B cell (primary cell): ENCODE measurements around the gene GRK3. TPM values are rescaled to one million over a fixed set of nuclear protein-coding genes. Genes with fewer than 3 reads are reported as not detected.

Source experiments
- ATAC-seq: fragments of 200-7000 bp; cut with Tn5 transposase; one replicate; pipeline ENCODE4 v1.10.0; 2021; ENCODE audit warnings: low read depth, mild to moderate bottlenecking, moderate number of reproducible peaks, moderate library complexity
- CTCF ChIA-PET: fragments of 350-600 bp; sonication (Branson Sonifier 250); formaldehyde crosslinking; loops from one replicate; lab custom pipeline; 2021; ENCODE audit warnings: antibody characterized with exemption, inconsistent platforms; lab: Charles Lee
- POLR2A ChIA-PET: fragments of 350-600 bp; sonication (Branson Sonifier 250); formaldehyde crosslinking; loops from one replicate; lab custom pipeline; 2021; ENCODE audit warnings: antibody characterized with exemption; lab: Charles Lee
- DNase-seq: peaks from one replicate; pipeline ENCODE4 v3.0.0; 2013
- H2AFZ ChIP-seq: 2 replicates; pipeline ENCODE4 v1.6.1; 2012; ENCODE audit warnings: mild to moderate bottlenecking, low read depth, low read length; ENCODE audit not compliant: insufficient read depth, poor library complexity, severe bottlenecking
- H3K27ac ChIP-seq, 2 donors: 1 replicate in 1 of 2; 2 replicates in 1 of 2; pipeline ENCODE4 v1.5.1; 2012 to 2013; ENCODE audit warnings: low read length in 2 of 2, mild to moderate bottlenecking in 2 of 2, moderate library complexity in 1 of 2
- H3K27me3 ChIP-seq, 4 experiments: fragments of 200-600 bp in 1 of 4; sonication (generic) in 1 of 4; replicated peaks in 1 of 4; 1 replicate in 2 of 4; 2 replicates in 2 of 4; pipeline versions ENCODE4 v1.6.1 to v1.7.0; 2013 to 2016; ENCODE audit warnings: low read length in 3 of 4, mild to moderate bottlenecking in 2 of 4, mixed read lengths in 1 of 4, moderate library complexity in 1 of 4; ENCODE audit not compliant: insufficient read depth in 4 of 4, control insufficient read depth in 3 of 4; ENCODE audit errors: control extremely low read depth in 1 of 4
- H3K36me3 ChIP-seq, 2 experiments: replicated peaks in 1 of 2; 1 replicate in 1 of 2; 2 replicates in 1 of 2; pipeline versions ENCODE4 v1.6.1 to v1.7.1; 2013; ENCODE audit warnings: low read length in 1 of 2; ENCODE audit not compliant: insufficient read depth in 2 of 2, control insufficient read depth in 1 of 2; ENCODE audit errors: control extremely low read depth in 1 of 2, extremely low read depth in 1 of 2
- H3K4me1 ChIP-seq, 2 donors: fragments of 200-600 bp in 1 of 2; sonication (generic) in 1 of 2; 1 replicate in 1 of 2; 2 replicates in 1 of 2; pipeline versions ENCODE4 v1.5.1 to v1.6.1; 2013 to 2017; ENCODE audit warnings: low read length in 2 of 2; ENCODE audit not compliant: control insufficient read depth in 2 of 2, insufficient read depth in 2 of 2
- H3K4me2 ChIP-seq: replicated peaks from 2 replicates; pipeline ENCODE3; 2012; ENCODE audit warnings: mild to moderate bottlenecking, low read depth, low read length; ENCODE audit not compliant: poor library complexity, severe bottlenecking
- H3K4me3 ChIP-seq, 5 experiments: fragments of 200-600 bp in 1 of 5; sonication (generic) in 1 of 5; 1 replicate in 3 of 5; 2 replicates in 2 of 5; pipeline versions ENCODE4 v1.5.1 to v1.7.0; 2011 to 2016; ENCODE audit warnings: low read length in 4 of 5, mild to moderate bottlenecking in 4 of 5, low read depth in 2 of 5, control low read depth in 1 of 5, moderate library complexity in 1 of 5; ENCODE audit not compliant: insufficient read depth in 1 of 5; ENCODE audit errors: control extremely low read depth in 1 of 5, extremely low read depth in 1 of 5
- H3K79me2 ChIP-seq: fragments of 200-600 bp; sonication (generic); one replicate; pipeline ENCODE4 v1.6.0; 2016; ENCODE audit warnings: low read length; ENCODE audit not compliant: control insufficient read depth, insufficient read depth
- H3K9ac ChIP-seq: fragments of 200-600 bp; sonication (generic); 2 replicates; pipeline ENCODE4 v1.6.1; 2017; ENCODE audit warnings: mild to moderate bottlenecking, low read length, moderate library complexity
- H3K9me3 ChIP-seq, 3 donors: one replicate each; pipeline versions ENCODE4 v1.6.1 to v1.7.1; 2013; ENCODE audit warnings: low read length in 2 of 3; ENCODE audit not compliant: control insufficient read depth in 2 of 3, insufficient read depth in 1 of 3; ENCODE audit errors: control extremely low read depth in 1 of 3
- H4K20me1 ChIP-seq: 2 replicates; pipeline ENCODE4 v1.6.0; 2012; ENCODE audit warnings: mild to moderate bottlenecking, low read length; ENCODE audit not compliant: insufficient read depth, control insufficient read depth, poor library complexity, severe bottlenecking
- H3K27ac Mint-ChIP-seq: one replicate; pipeline ENCODE4 v1.8.0; 2021; ENCODE audit warnings: mixed read lengths
- H3K27me3 Mint-ChIP-seq: one replicate; pipeline ENCODE4 v1.8.0; 2021; ENCODE audit warnings: mixed read lengths
- H3K4me1 Mint-ChIP-seq: one replicate; pipeline ENCODE4 v1.8.0; 2021; ENCODE audit warnings: mixed read lengths
- H3K4me3 Mint-ChIP-seq: one replicate; pipeline ENCODE4 v1.8.0; 2021; ENCODE audit warnings: mixed read lengths
- H3K9me3 Mint-ChIP-seq: one replicate; pipeline ENCODE4 v1.8.0; 2022; ENCODE audit warnings: mixed read lengths; ENCODE audit not compliant: insufficient read depth
- CTCF ChIP-seq: fragments of 200-600 bp; IDR thresholded peaks from one replicate; pipeline ENCODE4 v1.8.0; 2022; ENCODE audit warnings: antibody characterized with exemption, mild to moderate bottlenecking
- EZH2 ChIP-seq: IDR thresholded peaks from 2 replicates; pipeline ENCODE4 v1.6.1; 2012; ENCODE audit warnings: borderline replicate concordance, low read depth, mild to moderate bottlenecking, moderate library complexity, low read length; ENCODE audit not compliant: insufficient read depth, poor library complexity, severe bottlenecking
- WGBS: methylation state at CpG from one replicate; pipeline ENCODE4 v1.1.5; 2013; ENCODE audit warnings: missing lambda C conversion rate; ENCODE audit not compliant: insufficient coverage; 5-methylcytosine and 5-hydroxymethylcytosine counted together
- intact Hi-C: fragments of 100-400 bp; cut with micrococcal nuclease; formaldehyde crosslinking; loops from one replicate; pipeline ENCODE4 v1.10.0; 2022
- polyA plus RNA-seq: library from polyadenylated mRNA; depleted of rRNA; stranded (reverse); fragments of >200 nt; gene quantifications from 2 replicates; pipeline ENCODE4 v1.2.3, GENCODE V29; 2012
- total RNA-seq, 2 donors: library from RNA; stranded (reverse); fragments of 120-200 nt in 1 of 2; gene quantifications; 1 replicate in 1 of 2; 2 replicates in 1 of 2; pipeline versions ENCODE4 v1.2.3 to v1.2.4, GENCODE V29; 2013 to 2022

Gene GRK3
- total and polyA plus RNA-seq, 2 donors (not counting 1 experiment from before 2014, with no cell fraction given) = 17.6 to 61.0 TPM

GRCh38 chr22:25762147-25762546 is 197.7 kb downstream of the GRK3 start:
- DNase-seq (no peak), ATAC-seq (no peak)
- H3K9me3 Mint-ChIP-seq = peaks cover 7% of the 10 kb centered on the region
- H3K4me2 ChIP-seq = no peak overlapping the region
- 95% methylated on average over 5 of the region's 5 CpGs for WGBS
- no peaks in the 10 kb centered on the region for H4K20me1 ChIP-seq
- no peaks in the 10 kb centered on the region for H3K36me3 ChIP-seq
- peaks cover 0 to 7% (median 0%) of the 10 kb centered on the region in 4 experiments for H3K27me3 ChIP-seq
- intact Hi-C loops = no loop called here
- H3K27ac ChIP-seq = no peak overlapping the region
- TF ChIP-seq EZH2 = no peak
- TF ChIP-seq CTCF = no peak
- H3K4me3 ChIP-seq = no peak overlapping the region
- H3K9me3 ChIP-seq = peaks cover 0 to 23% (median 17%) of the 10 kb centered on the region in 3 donors
- H3K9ac ChIP-seq = no peak overlapping the region
- no peaks in the 10 kb centered on the region for H3K4me1 ChIP-seq
- H3K4me1 Mint-ChIP-seq = no peaks in the 10 kb centered on the region
- no peak overlapping the region for H3K4me3 Mint-ChIP-seq
- ChIA-PET POLR2A (no interaction called here), CTCF (interaction anchor here (3.1 kb wide), 1 partner anchor 11 kb away, joined by 14 read pairs; no protein-coding TSS in a partner anchor)
- H2AFZ ChIP-seq = no peak overlapping the region
- H3K27me3 Mint-ChIP-seq = peaks cover 7% of the 10 kb centered on the region
- H3K27ac Mint-ChIP-seq = no peak overlapping the region
- no peaks in the 10 kb centered on the region for H3K79me2 ChIP-seq

GRCh38 chr22:25763239-25763777 is 198.8 kb downstream of the GRK3 start:
- Histone ChIP-seq H3K4me2 (no peak overlapping the region), H3K27ac (no peak overlapping the region), H3K27me3 (peaks cover 0 to 7% (median 0%) of the 10 kb centered on the region in 4 experiments), H4K20me1 (no peaks in the 10 kb centered on the region), H3K9ac (no peak overlapping the region), H2AFZ (no peak overlapping the region), H3K4me1 (no peaks in the 10 kb centered on the region), H3K36me3 (no peaks in the 10 kb centered on the region), H3K79me2 (no peaks in the 10 kb centered on the region), H3K4me3 (no peak overlapping the region), H3K9me3 (peaks cover 0 to 29% (median 21%) of the 10 kb centered on the region in 3 donors)
- POLR2A ChIA-PET = no interaction called here
- WGBS = 86% methylated on average over 6 of the region's 7 CpGs
- Mint-ChIP-seq H3K27me3 (peaks cover 7% of the 10 kb centered on the region), H3K27ac (no peak overlapping the region), H3K4me3 (no peak overlapping the region), H3K4me1 (no peaks in the 10 kb centered on the region), H3K9me3 (peaks cover 7% of the 10 kb centered on the region)
- DNase-seq (no peak), ATAC-seq (no peak)
- TF ChIP-seq EZH2 (no peak), CTCF (no peak)
- CTCF ChIA-PET = interaction anchor here (1.0 to 3.1 kb wide), 2 partner anchors 10 to 301 kb away, joined by 3 to 14 read pairs; no protein-coding TSS in a partner anchor
- intact Hi-C loops = no loop called here
